NOMO-1 treated with DMSO at 0.1 percent for 48 hours (cell line): ENCODE measurements around the gene RGS7.
"Not testable (repeated sequence)": the region's sequence is repeated elsewhere in the genome, so short reads cannot be mapped to it uniquely, and the experiment has no call there.

Experiments used
- DNase-seq: peaks from one replicate; lab custom pipeline; 2025; ENCODE audit not compliant: unreplicated experiment; lab: John Stamatoyannopoulos, UW

Gene RGS7

DNA sequence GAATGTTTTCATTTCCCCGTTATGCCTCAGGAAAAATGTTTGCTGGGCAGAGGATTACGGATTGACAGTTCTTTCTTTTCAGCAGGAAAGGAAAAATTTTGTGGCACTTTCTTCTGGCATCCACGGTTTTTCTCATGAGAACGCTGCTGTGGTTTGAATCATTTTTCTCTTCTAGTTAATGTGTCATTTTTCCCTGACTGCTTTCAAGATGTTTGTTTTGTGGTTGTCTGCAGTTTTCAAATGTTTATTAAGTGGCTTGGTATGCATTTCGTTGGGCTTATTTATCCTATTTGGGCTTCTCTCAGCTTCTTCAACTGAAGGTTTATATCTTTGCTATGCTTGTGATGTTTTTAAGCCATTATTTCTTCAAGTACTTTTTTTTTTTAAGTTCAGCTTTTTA lies 359.0 kb downstream of the RGS7 start:
- DNase-seq: no peak

- no peak for DNase-seq
Measured at GRCh38 chr1:240993004-240993403, 364.0 kb downstream of the RGS7 start.

DNA sequence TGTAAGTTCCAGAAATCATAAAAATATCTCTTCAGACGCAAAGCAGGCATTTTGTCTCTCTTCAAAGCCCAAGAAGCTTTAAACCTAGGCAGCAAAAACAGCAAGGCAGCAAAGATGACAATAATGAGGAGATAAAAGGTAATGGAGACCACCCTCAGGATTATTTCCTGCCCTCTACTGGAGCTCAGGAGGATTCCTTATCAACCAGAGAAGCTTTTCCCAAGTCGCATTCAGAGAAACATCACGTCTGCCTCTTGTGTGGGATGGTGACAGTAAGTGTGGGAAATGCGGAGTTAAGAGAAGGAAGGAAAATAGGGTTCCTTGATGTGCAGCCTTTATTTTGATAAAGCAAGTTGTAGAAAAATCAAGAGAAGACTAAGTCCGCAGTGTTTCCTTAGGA lies 365.8 kb downstream of the RGS7 start:
- DNase-seq: no peak

GRCh38 chr1:240987928-240988327 lies 369.1 kb downstream of the RGS7 start:
- no peak for DNase-seq

DNA sequence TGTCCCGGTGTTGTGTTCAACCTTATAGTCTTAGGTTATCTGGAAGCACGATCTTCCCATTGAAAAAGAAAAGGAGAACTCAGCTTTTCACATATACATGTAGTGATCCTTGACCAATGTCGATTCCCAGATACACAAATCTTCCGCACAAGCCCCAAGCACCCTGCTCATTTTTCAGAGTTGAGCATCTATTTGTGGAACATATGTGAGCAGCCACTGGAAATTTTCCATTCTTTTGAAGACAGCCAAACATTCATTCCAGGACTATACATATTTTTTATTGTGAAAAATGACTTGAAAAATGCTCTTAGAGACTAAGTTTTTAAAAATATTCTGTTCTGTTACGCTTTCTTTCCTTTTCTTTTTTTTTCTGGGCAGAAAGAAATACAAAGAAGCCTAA lies 371.9 kb downstream of the RGS7 start:
- DNase-seq: no peak

GRCh38 chr1:240980342-240980741 lies 376.7 kb downstream of the RGS7 start:
- DNase-seq: no peak

DNA sequence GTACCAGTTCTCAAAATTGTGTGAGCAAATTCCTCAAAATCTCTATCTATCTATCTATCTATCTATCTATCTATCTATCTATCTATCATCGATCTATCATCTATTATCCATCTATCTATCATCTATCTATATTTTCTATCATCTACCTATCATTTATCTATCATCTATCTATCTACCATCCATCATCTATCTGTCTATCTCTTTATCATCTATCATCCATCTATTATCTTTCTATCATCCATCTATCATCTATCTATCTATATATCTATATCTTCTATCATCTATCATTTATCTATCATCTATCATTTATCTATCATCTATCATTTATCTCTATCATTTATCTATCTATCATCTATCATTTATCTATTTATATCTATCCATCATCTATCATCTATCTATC lies 380.3 kb downstream of the RGS7 start:
- DNase-seq: no peak

DNA sequence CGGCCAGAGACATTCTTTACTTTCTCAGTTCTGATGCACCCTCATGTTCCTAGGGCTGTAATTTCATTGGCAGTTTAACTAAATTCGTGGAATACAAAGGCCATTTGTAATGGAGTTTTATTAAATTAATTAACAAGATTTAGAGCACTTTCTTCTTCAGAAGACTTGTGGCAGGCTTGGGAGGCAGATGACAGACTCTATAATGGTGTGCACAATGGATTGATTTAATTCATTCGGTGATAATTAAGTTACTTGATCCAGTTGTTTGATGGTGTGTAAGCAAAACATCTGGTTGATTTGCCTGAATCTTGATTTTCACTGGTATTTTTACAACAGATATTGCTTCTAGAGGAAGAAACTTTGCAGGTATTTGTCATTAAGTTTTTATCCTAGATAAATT lies 383.1 kb downstream of the RGS7 start:
- no peak for DNase-seq

DNA sequence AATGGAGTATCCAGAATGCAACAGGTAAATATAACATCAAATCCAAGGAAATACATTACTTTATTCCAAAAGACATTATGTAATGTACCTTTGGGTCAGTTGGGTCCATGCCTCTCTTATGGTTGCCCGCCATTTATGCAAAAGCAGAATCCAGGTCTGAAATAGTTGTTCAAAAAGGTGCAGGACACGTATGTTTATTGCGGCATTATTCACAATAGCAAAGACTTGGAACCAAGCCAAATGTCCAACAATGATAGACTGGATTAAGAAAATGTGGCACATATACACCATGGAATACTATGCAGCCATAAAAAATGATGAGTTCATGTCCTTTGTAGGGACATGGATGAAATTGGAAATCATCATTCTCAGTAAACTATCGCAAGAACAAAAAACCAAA lies 384.9 kb downstream of the RGS7 start:
- DNase-seq: not testable (repeated sequence)

DNA sequence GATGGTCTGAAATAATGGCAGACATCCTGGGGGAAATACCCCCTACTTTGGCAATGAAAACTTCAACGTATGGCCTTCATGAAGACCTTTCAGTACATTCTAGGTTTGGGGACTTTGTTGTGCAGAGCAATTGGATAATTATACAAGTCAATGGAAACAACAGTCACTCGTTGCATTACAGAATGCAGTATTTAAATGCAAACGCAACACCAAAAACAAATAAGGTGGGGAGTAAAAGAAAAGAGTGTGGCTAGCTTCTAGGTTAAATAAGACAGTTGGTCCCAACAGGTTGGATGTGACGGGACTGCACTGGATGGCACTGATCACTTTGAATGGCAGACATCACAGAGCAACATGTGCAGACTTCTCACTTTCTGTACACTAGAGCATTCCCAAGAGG lies 386.8 kb downstream of the RGS7 start:
- DNase-seq: no peak

DNA sequence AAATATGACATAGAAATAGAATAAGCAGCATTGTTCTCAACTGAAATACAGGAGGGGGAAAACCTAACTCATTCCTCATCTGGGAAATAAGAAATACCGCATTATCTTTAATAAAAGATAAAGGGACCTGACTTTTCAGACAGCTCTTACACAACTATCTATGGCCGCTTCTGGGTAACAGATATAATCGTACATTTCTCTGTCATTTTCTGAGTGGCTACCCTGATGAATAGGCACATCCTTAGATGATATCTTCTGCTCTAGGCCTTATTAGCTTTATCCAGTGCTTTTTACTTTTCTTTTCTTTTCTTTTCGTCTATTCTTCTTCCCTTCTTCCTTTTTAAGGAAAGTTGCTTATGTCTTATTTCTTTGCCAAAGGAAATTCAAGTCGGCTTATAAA lies 388.1 kb downstream of the RGS7 start:
- DNase-seq: no peak

DNA sequence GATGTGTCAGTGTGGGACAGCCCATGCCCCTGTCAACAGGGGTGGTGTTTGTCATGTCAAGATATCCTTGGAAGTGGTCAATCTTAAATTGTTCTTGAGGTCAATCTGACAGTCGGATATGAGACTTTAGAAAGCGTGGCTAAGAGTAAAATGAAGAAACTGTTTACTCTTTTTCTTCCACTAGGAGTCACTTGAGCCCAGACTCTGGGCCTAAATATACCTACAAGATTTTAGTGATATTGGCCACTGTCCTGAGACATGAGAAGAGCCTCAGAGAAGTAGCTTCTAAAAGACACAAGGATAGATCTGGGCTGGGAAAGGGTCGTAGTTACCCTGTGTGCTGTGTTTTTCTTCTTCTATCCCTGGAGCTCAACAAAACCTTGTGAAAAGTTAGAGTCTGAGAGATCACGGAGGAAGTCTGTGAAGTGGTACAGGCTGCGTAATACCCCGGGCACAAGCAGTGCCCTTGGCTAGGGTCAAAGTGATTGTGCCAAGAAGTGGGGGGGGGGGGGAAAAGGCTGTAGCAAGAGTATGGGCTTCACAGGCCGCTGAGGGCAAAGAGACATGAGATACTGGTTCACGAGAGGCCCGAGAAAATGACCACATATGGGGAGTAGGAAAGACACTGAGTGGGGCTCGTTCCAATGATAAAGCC lies 389.8 kb downstream of the RGS7 start:
- no peak for DNase-seq

GRCh38 chr1:240965581-240966091 lies 391.4 kb downstream of the RGS7 start:
- DNase-seq: no peak

GRCh38 chr1:240962086-240962485 lies 394.9 kb downstream of the RGS7 start:
- DNase-seq: no peak

GRCh38 chr1:240956424-240956823 lies 400.6 kb downstream of the RGS7 start:
- DNase-seq: no peak

DNA sequence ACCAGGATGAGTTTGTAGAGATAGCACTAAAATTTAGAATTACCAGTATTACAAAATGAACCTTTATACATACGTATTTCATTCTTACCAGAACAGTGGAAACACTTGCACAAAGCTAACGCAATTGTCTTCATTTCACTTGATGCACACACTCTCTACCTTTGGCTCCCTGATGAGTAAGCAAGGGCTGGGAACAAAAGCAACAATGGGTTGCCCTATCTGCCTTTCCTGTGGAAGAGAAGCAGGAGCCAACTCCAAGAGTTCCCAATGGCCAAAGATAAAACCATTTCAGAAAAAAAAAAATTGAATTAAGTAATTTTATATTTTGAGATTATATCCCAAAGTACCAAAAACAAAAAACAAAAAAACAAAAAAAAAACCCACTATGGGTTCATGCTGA lies 401.0 kb downstream of the RGS7 start:
- DNase-seq: no peak

- no peak for DNase-seq
Measured at GRCh38 chr1:240947438-240948224, 409.4 kb downstream of the RGS7 start.

DNA sequence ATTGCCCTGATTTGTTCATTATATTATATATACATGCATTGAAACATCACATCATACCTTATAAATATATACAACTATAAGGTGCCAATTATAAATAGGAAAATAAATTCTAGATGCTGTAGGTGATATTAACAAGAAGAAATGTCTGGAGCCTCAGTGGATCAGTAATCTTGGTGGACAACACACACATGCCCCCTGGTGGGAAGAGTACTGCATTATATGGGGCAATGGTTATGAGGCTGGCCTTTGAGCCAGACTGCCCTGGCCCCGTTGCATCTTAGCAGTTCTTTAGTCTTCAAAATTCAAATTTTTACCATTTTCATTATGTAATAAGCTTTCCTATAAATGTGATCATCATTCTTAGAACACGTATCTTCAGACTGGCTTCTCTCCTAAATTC lies 410.1 kb downstream of the RGS7 start:
- DNase-seq: no peak

DNA sequence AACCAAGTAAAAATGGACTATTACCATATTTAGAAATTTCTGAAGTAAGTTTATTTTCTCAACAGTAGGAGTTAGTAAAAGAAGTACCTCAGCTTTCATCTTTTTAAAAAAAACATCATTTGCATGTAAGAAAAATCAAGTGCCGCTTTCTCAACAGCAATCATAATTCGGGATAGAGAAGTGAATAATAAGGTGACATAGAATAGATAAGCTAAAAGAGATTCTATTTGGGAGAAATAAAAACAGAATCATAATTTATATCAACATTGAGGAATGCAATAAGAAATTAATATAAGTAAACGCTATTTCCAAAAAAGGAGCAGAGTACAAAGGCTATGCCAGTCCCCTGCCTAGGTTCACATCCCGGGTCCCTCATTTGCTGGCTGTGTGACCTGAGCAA lies 414.1 kb downstream of the RGS7 start:
- DNase-seq: no peak

DNA sequence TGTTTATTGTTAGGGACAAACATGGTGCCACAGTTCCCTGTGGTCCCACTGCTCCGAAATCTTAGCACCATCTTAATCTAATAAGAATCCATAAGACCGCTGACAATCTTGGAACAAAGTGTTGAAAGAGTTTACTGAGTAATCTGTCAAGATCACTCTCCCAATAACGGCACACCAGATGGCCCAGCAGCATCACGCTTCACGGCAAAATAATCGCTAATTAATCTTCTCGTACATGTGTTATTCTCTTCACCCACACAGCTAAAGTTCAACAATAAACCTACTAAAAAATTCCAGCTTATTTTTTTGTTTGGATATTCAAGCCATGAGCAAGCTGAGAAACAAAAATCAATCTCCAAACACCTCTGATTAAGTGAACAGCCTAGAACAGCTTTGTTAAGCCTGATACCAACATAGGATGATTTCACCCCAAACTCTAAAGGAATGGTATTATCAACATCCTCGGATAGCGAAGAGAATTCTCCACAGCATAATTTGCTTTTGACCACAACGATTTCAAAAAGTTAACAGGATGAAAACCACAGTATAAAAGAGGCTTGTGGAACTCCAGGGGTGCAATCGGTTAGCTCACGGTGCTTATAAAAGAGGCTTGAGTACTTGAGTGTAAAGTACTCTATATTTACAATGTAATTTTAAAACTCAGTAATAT lies 415.2 kb downstream of the RGS7 start:
- DNase-seq: no peak

DNA sequence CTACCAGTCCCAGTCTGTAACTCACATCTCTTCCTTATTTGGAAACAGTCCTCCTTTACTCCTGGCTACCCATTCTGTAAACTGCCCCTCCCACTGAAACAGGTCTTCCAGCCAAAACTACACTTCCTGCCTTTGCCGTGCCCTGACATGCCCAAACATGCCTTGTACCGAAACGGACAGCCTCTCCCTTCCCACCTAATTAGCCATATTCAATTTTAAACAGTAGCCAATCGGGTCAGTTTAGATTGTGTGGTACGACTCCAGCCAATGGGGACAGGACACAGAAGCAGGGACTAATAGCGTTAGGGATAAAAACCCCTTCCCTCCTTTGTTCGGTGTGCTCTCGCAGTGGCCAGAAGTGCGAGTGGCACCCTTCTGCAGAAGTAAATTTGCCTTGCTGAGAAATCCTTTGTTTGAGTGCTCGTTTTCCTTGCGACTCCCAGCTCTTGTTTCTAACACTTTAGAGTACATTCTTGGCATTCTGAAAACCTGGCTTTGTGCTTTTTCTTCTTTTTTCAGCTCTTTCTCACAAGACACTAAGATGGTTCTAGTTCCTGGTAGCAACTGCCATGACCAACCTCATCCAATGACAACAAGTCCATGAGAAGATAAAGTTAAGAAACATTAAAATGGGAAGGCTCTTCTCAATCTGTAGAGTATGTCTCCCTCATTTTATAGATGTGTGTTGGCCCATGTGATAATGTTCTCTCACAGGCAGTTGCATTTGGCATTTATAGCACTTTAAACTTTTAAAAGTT lies 419.9 kb downstream of the RGS7 start:
- DNase-seq: no peak
